ENCODE data around the gene FAM117B.

DNA sequence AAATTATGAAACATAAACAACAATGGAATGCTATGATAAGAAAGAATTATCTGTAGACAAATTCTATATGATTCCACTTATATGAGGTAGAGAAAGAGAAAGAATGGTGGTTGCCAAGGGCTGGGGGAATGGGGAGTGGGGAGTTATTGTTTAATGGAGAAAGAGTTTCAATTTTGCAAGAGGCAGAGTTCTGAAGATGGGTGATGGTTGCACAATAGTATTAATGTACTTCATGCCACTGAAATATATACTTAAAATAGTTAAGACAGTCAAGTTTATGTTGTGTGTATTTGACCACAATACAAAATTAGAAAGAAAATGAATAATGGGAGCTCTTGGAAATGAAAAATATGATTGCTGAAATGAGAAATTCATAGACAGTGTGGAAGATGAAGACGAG, 22.6 kb upstream of the FAM117B start:
- TF ChIP-seq EZH2phosphoT487 (IDR thresholded peaks at IDR 0.05; ENCODE audit: borderline replicate concordance): no peak
- TF ChIP-seq, protein P1, sequence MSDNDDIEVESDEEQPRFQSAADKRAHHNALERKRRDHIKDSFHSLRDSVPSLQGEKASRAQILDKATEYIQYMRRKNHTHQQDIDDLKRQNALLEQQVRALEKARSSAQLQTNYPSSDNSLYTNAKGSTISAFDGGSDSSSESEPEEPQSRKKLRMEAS (IDR thresholded peaks at IDR 0.05): no peak
- TF ChIP-seq, protein P2, sequence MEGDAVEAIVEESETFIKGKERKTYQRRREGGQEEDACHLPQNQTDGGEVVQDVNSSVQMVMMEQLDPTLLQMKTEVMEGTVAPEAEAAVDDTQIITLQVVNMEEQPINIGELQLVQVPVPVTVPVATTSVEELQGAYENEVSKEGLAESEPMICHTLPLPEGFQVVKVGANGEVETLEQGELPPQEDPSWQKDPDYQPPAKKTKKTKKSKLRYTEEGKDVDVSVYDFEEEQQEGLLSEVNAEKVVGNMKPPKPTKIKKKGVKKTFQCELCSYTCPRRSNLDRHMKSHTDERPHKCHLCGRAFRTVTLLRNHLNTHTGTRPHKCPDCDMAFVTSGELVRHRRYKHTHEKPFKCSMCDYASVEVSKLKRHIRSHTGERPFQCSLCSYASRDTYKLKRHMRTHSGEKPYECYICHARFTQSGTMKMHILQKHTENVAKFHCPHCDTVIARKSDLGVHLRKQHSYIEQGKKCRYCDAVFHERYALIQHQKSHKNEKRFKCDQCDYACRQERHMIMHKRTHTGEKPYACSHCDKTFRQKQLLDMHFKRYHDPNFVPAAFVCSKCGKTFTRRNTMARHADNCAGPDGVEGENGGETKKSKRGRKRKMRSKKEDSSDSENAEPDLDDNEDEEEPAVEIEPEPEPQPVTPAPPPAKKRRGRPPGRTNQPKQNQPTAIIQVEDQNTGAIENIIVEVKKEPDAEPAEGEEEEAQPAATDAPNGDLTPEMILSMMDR (IDR thresholded peaks at IDR 0.05 in 2 of 3, conservative IDR thresholded peaks at IDR 0.05 in 1 of 3; ENCODE audit: borderline replicate concordance in 1 of 3, insufficient read depth in 1 of 3, low read depth in 2 of 3, low read length in 2 of 3): no peak
- no peak for TF ChIP-seq EZH2 (IDR thresholded peaks at IDR 0.05)
- no peak for TF ChIP-seq POLR2A (IDR thresholded peaks at IDR 0.05; ENCODE audit: borderline replicate concordance, extremely low read depth, insufficient read depth, insufficient read length)
- TF ChIP-seq, protein P3, sequence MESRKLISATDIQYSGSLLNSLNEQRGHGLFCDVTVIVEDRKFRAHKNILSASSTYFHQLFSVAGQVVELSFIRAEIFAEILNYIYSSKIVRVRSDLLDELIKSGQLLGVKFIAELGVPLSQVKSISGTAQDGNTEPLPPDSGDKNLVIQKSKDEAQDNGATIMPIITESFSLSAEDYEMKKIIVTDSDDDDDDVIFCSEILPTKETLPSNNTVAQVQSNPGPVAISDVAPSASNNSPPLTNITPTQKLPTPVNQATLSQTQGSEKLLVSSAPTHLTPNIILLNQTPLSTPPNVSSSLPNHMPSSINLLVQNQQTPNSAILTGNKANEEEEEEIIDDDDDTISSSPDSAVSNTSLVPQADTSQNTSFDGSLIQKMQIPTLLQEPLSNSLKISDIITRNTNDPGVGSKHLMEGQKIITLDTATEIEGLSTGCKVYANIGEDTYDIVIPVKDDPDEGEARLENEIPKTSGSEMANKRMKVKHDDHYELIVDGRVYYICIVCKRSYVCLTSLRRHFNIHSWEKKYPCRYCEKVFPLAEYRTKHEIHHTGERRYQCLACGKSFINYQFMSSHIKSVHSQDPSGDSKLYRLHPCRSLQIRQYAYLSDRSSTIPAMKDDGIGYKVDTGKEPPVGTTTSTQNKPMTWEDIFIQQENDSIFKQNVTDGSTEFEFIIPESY (IDR thresholded peaks at IDR 0.05; ENCODE audit: extremely low read depth, insufficient replicate concordance, low read length): no peak
- no peak for TF ChIP-seq SRF (IDR thresholded peaks at IDR 0.05; ENCODE audit: low read depth)
- no peak for TF ChIP-seq CEBPB (IDR thresholded peaks at IDR 0.05; ENCODE audit: low read depth)
- no peak for TF ChIP-seq RAD21 (IDR thresholded peaks at IDR 0.05; ENCODE audit: low read depth)
- no peak for TF ChIP-seq SP1 (IDR thresholded peaks at IDR 0.05; ENCODE audit: low read depth)
- no peak for TF ChIP-seq ZNF274 (IDR thresholded peaks at IDR 0.05; ENCODE audit: low read depth, low read length)
- no peak for TF ChIP-seq POLR2AphosphoS5 (IDR thresholded peaks at IDR 0.05; ENCODE audit: low read depth, low read length)
- no peak for TF ChIP-seq TCF7L2 (IDR thresholded peaks at IDR 0.05; ENCODE audit: borderline replicate concordance, extremely low read depth, insufficient read depth, insufficient read length)
- TF ChIP-seq EGR1 (IDR thresholded peaks at IDR 0.05; ENCODE audit: low read depth): no peak
